H1 (cell line): ENCODE measurements around the gene KRT80. TPM values are rescaled to one million over a fixed set of nuclear protein-coding genes. Genes with fewer than 3 reads are reported as not detected.

Experiments
- CTCF ChIA-PET: fragments of 300-600 bp; sonication (Branson Sonifier 250); formaldehyde crosslinking; loops from one replicate; lab custom pipeline; 2021; ENCODE audit not compliant: partially characterized antibody; lab: Charles Lee
- POLR2A ChIA-PET: fragments of 300-600 bp; sonication (Branson Sonifier 250); formaldehyde crosslinking; loops from one replicate; lab custom pipeline; 2021; ENCODE audit warnings: inconsistent platforms; ENCODE audit not compliant: partially characterized antibody; lab: Charles Lee
- DNase-seq, 2 experiments: peaks; one replicate each; pipeline versions ENCODE4 v3.0.0 to v3.0.0-alpha.2; 2010 to 2022; ENCODE audit warnings: low spot score in 2 of 2, low read depth in 1 of 2, mixed read lengths in 1 of 2
- FAIRE-seq: peaks from 2 replicates; lab custom pipeline; 2011; peaks lifted over from hg19 to GRCh38; lab: Jason Lieb, UNC
- H2AFZ ChIP-seq: 2 replicates; pipeline ENCODE4 v1.8.1; 2012; ENCODE audit warnings: low read length, inconsistent platforms
- H2AK5ac ChIP-seq: 2 replicates; pipeline ENCODE4 v1.6.1; 2013; ENCODE audit warnings: low read depth, low read length
- H2BK120ac ChIP-seq: replicated peaks from 2 replicates; pipeline ENCODE3; 2013; ENCODE audit warnings: low read depth, low read length, inconsistent platforms
- H2BK12ac ChIP-seq: 2 replicates; pipeline ENCODE4 v1.6.1; 2013; ENCODE audit warnings: low read depth, low read length
- H2BK15ac ChIP-seq: 2 replicates; pipeline ENCODE4 v1.6.1; 2013; ENCODE audit warnings: low read length
- H2BK20ac ChIP-seq: 2 replicates; pipeline ENCODE4 v1.6.1; 2013; ENCODE audit warnings: low read length
- H2BK5ac ChIP-seq: 2 replicates; pipeline ENCODE4 v1.6.1; 2013; ENCODE audit warnings: low read depth, low read length
- H3K14ac ChIP-seq: 2 replicates; pipeline ENCODE4 v1.6.1; 2013; ENCODE audit warnings: inconsistent platforms; ENCODE audit not compliant: insufficient read length
- H3K18ac ChIP-seq: 2 replicates; pipeline ENCODE4 v1.6.1; 2013; ENCODE audit warnings: low read length; ENCODE audit errors: extremely low read depth
- H3K23ac ChIP-seq: 2 replicates; pipeline ENCODE4 v1.6.1; 2013; ENCODE audit warnings: inconsistent platforms; ENCODE audit not compliant: insufficient read length
- H3K23me2 ChIP-seq: 2 replicates; pipeline ENCODE4 v1.6.1; 2013; ENCODE audit warnings: low read depth, low read length
- H3K27ac ChIP-seq: 2 replicates; pipeline ENCODE4 v1.6.1; 2011; ENCODE audit warnings: low read depth, low read length, inconsistent platforms
- H3K27me3 ChIP-seq, 4 experiments: replicated peaks in 1 of 4; 1 replicate in 1 of 4; 2 replicates in 3 of 4; pipeline versions ENCODE4 v1.6.1 to v1.8.1; 2011 to 2013; ENCODE audit warnings: low read length in 3 of 4, mild to moderate bottlenecking in 3 of 4, inconsistent platforms in 2 of 4, mixed read lengths in 2 of 4, moderate library complexity in 1 of 4; ENCODE audit not compliant: control insufficient read depth in 3 of 4, insufficient read depth in 3 of 4; ENCODE audit errors: extremely low read depth in 1 of 4
- H3K36me3 ChIP-seq, 4 experiments: 2 replicates each; pipeline versions ENCODE4 v1.6.1 to v1.8.1; 2011 to 2013; ENCODE audit warnings: mild to moderate bottlenecking in 4 of 4, low read length in 3 of 4, moderate library complexity in 2 of 4, control low read depth in 1 of 4, inconsistent platforms in 1 of 4; ENCODE audit not compliant: insufficient read depth in 4 of 4, control insufficient read depth in 2 of 4
- H3K4ac ChIP-seq: replicated peaks from 2 replicates; pipeline ENCODE3; 2013; ENCODE audit warnings: low read length, low read depth, mixed read lengths, inconsistent platforms; ENCODE audit not compliant: insufficient read length
- H3K4me1 ChIP-seq, 4 experiments: replicated peaks in 1 of 4; 1 replicate in 1 of 4; 2 replicates in 3 of 4; pipeline versions ENCODE4 v1.6.1 to v1.8.1; 2011 to 2013; ENCODE audit warnings: low read length in 3 of 4, inconsistent platforms in 2 of 4, mixed read lengths in 1 of 4; ENCODE audit not compliant: insufficient read depth in 4 of 4, control insufficient read depth in 3 of 4
- H3K4me2 ChIP-seq, 2 experiments: 2 replicates each; pipeline versions ENCODE4 v1.6.1 to v1.8.1; 2011 to 2013; ENCODE audit warnings: low read depth in 2 of 2, low read length in 2 of 2, control low read depth in 1 of 2, inconsistent platforms in 1 of 2, mild to moderate bottlenecking in 1 of 2; ENCODE audit not compliant: insufficient read depth in 1 of 2
- H3K4me3 ChIP-seq, 4 experiments: fragments of 200-600, 300-600 bp in 1 of 4; sonication (generic), shearing (Covaris generic), sonication (Bioruptor Twin) in 1 of 4; 2 replicates each; pipeline versions ENCODE4 v1.5.1 to v1.8.1; 2011 to 2016; ENCODE audit warnings: low read length in 4 of 4, low read depth in 3 of 4, control low read depth in 2 of 4, inconsistent platforms in 2 of 4, mild to moderate bottlenecking in 2 of 4, mixed read lengths in 1 of 4, moderate library complexity in 1 of 4; ENCODE audit not compliant: insufficient read depth in 2 of 4; ENCODE audit errors: extremely low read depth in 1 of 4
- H3K56ac ChIP-seq: replicated peaks from 2 replicates; pipeline ENCODE3; 2013; ENCODE audit warnings: low read depth, mild to moderate bottlenecking, mixed read lengths, low read length, inconsistent platforms; ENCODE audit not compliant: insufficient read length
- H3K79me1 ChIP-seq: 2 replicates; pipeline ENCODE4 v1.6.1; 2013; ENCODE audit warnings: low read depth, low read length, control low read depth
- H3K79me2 ChIP-seq, 2 experiments: 2 replicates each; pipeline versions ENCODE4 v1.6.1 to v1.8.1; 2012 to 2013; ENCODE audit warnings: low read length in 2 of 2, mild to moderate bottlenecking in 2 of 2, inconsistent platforms in 1 of 2; ENCODE audit not compliant: insufficient read depth in 2 of 2, control insufficient read depth in 1 of 2
- H3K9ac ChIP-seq, 4 experiments: replicated peaks in 1 of 4; 1 replicate in 1 of 4; 2 replicates in 3 of 4; pipeline versions ENCODE4 v1.6.1 to v1.8.1; 2011 to 2013; ENCODE audit warnings: low read depth in 3 of 4, low read length in 3 of 4, control low read depth in 2 of 4, mild to moderate bottlenecking in 2 of 4, moderate library complexity in 2 of 4, inconsistent platforms in 1 of 4; ENCODE audit errors: extremely low read depth in 1 of 4
- H3K9me3 ChIP-seq, 2 experiments: 2 replicates each; pipeline versions ENCODE4 v1.6.1 to v1.8.1; 2012 to 2013; ENCODE audit warnings: mild to moderate bottlenecking in 2 of 2, moderate library complexity in 2 of 2, control low read depth in 1 of 2, inconsistent platforms in 1 of 2, low read depth in 1 of 2, low read length in 1 of 2, mixed read lengths in 1 of 2; ENCODE audit not compliant: insufficient read depth in 2 of 2
- H4K20me1 ChIP-seq, 2 experiments: replicated peaks in 1 of 2; 2 replicates each; pipeline versions ENCODE3 to v1.8.1; 2011 to 2013; ENCODE audit warnings: inconsistent platforms in 2 of 2, low read length in 2 of 2, mild to moderate bottlenecking in 1 of 2; ENCODE audit not compliant: insufficient read depth in 2 of 2, control insufficient read depth in 1 of 2
- H4K5ac ChIP-seq: 2 replicates; pipeline ENCODE4 v1.6.1; 2013; ENCODE audit warnings: low read length, low read depth, mixed read lengths, inconsistent platforms; ENCODE audit not compliant: insufficient read length
- H4K8ac ChIP-seq: 2 replicates; pipeline ENCODE4 v1.8.0; 2013; ENCODE audit warnings: mild to moderate bottlenecking, moderate library complexity, low read length, inconsistent platforms; ENCODE audit not compliant: insufficient read depth; ENCODE audit errors: extremely low read depth
- H4K91ac ChIP-seq: replicated peaks from 2 replicates; pipeline ENCODE3; 2013; ENCODE audit warnings: low read length, mixed read lengths, inconsistent platforms; ENCODE audit not compliant: insufficient read length
- CHD2 ChIP-seq: IDR thresholded peaks from 2 replicates; pipeline ENCODE4 v1.6.1; 2012; ENCODE audit warnings: low read length, improper control_type of control experiment
- CTCF ChIP-seq, 3 experiments: IDR thresholded peaks; 1 replicate in 2 of 3; 2 replicates in 1 of 3; pipeline versions ENCODE4 v1.5.1 to v1.6.1; 2011; ENCODE audit warnings: low read length in 3 of 3, mild to moderate bottlenecking in 3 of 3, inconsistent platforms in 2 of 3, low read depth in 1 of 3, moderate library complexity in 1 of 3; ENCODE audit not compliant: insufficient read depth in 1 of 3; ENCODE audit errors: control extremely low read depth in 1 of 3
- EP300 ChIP-seq, 2 experiments: IDR thresholded peaks; 1 replicate in 1 of 2; 2 replicates in 1 of 2; pipeline ENCODE4 v1.6.1; 2011 to 2012; ENCODE audit warnings: low read depth in 2 of 2, low read length in 2 of 2, mild to moderate bottlenecking in 2 of 2, borderline replicate concordance in 1 of 2, inconsistent platforms in 1 of 2, moderate library complexity in 1 of 2
- GABPA ChIP-seq: IDR thresholded peaks from 2 replicates; pipeline ENCODE4 v1.6.1; 2011; ENCODE audit warnings: mild to moderate bottlenecking, low read length, moderate library complexity, borderline replicate concordance; ENCODE audit not compliant: insufficient read depth
- JUN ChIP-seq: IDR thresholded peaks from 2 replicates; pipeline ENCODE4 v1.6.1; 2011; ENCODE audit warnings: low read depth, mild to moderate bottlenecking, improper control_type of control experiment, low read length
- KDM5A ChIP-seq: fragments of 200-600 bp; IDR thresholded peaks from 2 replicates; pipeline ENCODE4 v1.7.1; 2012; ENCODE audit warnings: mild to moderate bottlenecking, low read length, inconsistent platforms, mixed read lengths
- RXRA ChIP-seq: IDR thresholded peaks from 2 replicates; pipeline ENCODE4 v1.6.1; 2011; ENCODE audit warnings: low read depth, mild to moderate bottlenecking, low read length, moderate library complexity; ENCODE audit not compliant: insufficient read depth
- SIN3A ChIP-seq, 2 experiments: IDR thresholded peaks in 1 of 2; conservative IDR thresholded peaks in 1 of 2; 2 replicates each; pipeline ENCODE4 v1.6.1; 2011 to 2012; ENCODE audit warnings: low read length in 2 of 2, improper control_type of control experiment in 1 of 2, low read depth in 1 of 2, mild to moderate bottlenecking in 1 of 2
- SIRT6 ChIP-seq: IDR thresholded peaks from one replicate; pipeline ENCODE4 v1.7.1; 2012; ENCODE audit warnings: low read length, inconsistent platforms
- TEAD4 ChIP-seq: IDR thresholded peaks from 2 replicates; pipeline ENCODE4 v1.6.1; 2012; ENCODE audit warnings: low read depth, low read length, inconsistent platforms, mixed read lengths
- WGBS, 2 experiments: shearing (Covaris generic) in 1 of 2; methylation state at CpG; one replicate each; pipeline versions ENCODE4 v1.1.6 to v1.1.7; 2013 to 2015; ENCODE audit warnings: low lambda C conversion rate in 2 of 2, mixed read lengths in 2 of 2, inconsistent platforms in 1 of 2, low coverage in 1 of 2, missing lambda C conversion rate in 1 of 2; ENCODE audit not compliant: insufficient replicate concordance in 2 of 2, insufficient coverage in 1 of 2, insufficient read length in 1 of 2; ENCODE audit errors: extremely low coverage in 1 of 2, missing lambda C conversion rate in 1 of 2; 5-methylcytosine and 5-hydroxymethylcytosine counted together
- polyA plus RNA-seq, 7 experiments: library from polyadenylated mRNA; depleted of rRNA in 3 of 7; stranded (reverse) in 5 of 7; unstranded in 2 of 7; fragments of >200 nt in 5 of 7; fragments of 200-250 nt in 2 of 7; gene quantifications; 1 replicate in 5 of 7; 2 replicates in 1 of 7; 4 replicates in 1 of 7; pipeline versions ENCODE4 v1.2.1 to v1.2.3, GENCODE V29; 2011 to 2013; ENCODE audit warnings: missing spikeins in 2 of 7, mixed read lengths in 2 of 7
- total RNA-seq: library from RNA; stranded (reverse); fragmentation: NEBNext Ultra II Directional; extraction: Animal tissue kit (Norgen Biotek cat#: 25700); gene quantifications from 2 replicates; pipeline ENCODE4 v1.2.1, GENCODE V29; 2021

Gene KRT80
- total and polyA plus RNA-seq, 2 of the 8 experiments (the other 6 are each of a cell fraction or from before 2014, with no cell fraction given): 0.05 TPM; not detected in 1

- Histone ChIP-seq H3K27ac (no peak overlapping the region), H3K9ac (no peak overlapping the region), H3K9me3 (no peaks in the 10 kb centered on the region), H2BK12ac (peak overlapping the region; percentile 77; the same call in 1 of the 2 replicates), H3K23ac (no peak overlapping the region), H3K18ac (no peak overlapping the region), H2BK20ac (no peak overlapping the region), H3K36me3 (no peaks in the 10 kb centered on the region; a peak in 1 of 8 replicates), H2BK15ac (0 out of 2 replicates have a peak overlapping the region, but pooled peaks have one; percentile 46), H4K20me1 (no peaks in the 10 kb centered on the region), H2AFZ (0 out of 2 replicates have a peak overlapping the region, but pooled peaks have one; percentile 62), H3K27me3 (no peaks in the 10 kb centered on the region; a peak in 1 of 7 replicates), H3K14ac (no peak overlapping the region), H2AK5ac (no peak overlapping the region), H3K4me2 (peak overlapping the region in 1 of 2 experiments; percentile 5; a peak in 2 of 4 replicates), H3K79me2 (no peaks in the 10 kb centered on the region), H4K91ac (no peak overlapping the region), H3K56ac (no peak overlapping the region), H2BK120ac (no peak overlapping the region), H3K23me2 (no peaks in the 10 kb centered on the region), H4K8ac (no peak overlapping the region), H3K4ac (no peak overlapping the region), H4K5ac (no peak overlapping the region), H3K79me1 (no peaks in the 10 kb centered on the region), H3K4me1 (peaks cover 3 to 29% (median 22%) of the 10 kb centered on the region in 4 experiments), H2BK5ac (peak overlapping the region; percentile 60; the same call in 1 of the 2 replicates), H3K4me3 (no peak overlapping the region)
- WGBS, 2 experiments: 77% methylated on average over 5 of the region's 6 CpGs; no CpG with 5 or more reads in 1 of the 2 experiments
- no peak for FAIRE-seq
- POLR2A ChIA-PET: interaction anchor here (0.9 kb wide), 1 partner anchor 18 kb away, joined by 3 read pairs; no protein-coding TSS in a partner anchor
- CTCF ChIA-PET: interaction anchor here (0.8 to 16.8 kb wide), 11 partner anchors 8 to 208 kb away, joined by 3 to 108 read pairs (median 3); partner anchors contain the start of gene KRT80
- DNase-seq: no peak
- TF ChIP-seq GABPA (no peak), RXRA (no peak), TEAD4 (no peak), SIRT6 (no peak), CHD2 (no peak), CTCF (IDR thresholded peaks at IDR 0.05; ENCODE audit: control extremely low read depth in 1 of 3, insufficient read depth in 1 of 3, low read depth in 1 of 3, low read length in 3 of 3) (no peak), SIN3A (conservative IDR thresholded peaks at IDR 0.05 in 1 of 2, IDR thresholded peaks at IDR 0.05 in 1 of 2; ENCODE audit: low read depth in 1 of 2, low read length in 2 of 2) (no peak), JUN (no peak), EP300 (IDR thresholded peaks at IDR 0.05; ENCODE audit: borderline replicate concordance in 1 of 2, low read depth in 2 of 2, low read length in 2 of 2) (no peak), KDM5A (no peak)
Observed at GRCh38 chr12:52183544-52183910, 8.3 kb downstream of the KRT80 start.
